Bronchial epithelial cell (primary cell): ENCODE data around the gene CD7. TPM values are rescaled to one million over a fixed set of nuclear protein-coding genes. Genes with fewer than 3 reads are reported as not detected.

Experiments used
- DNase-seq: peaks from one replicate; pipeline ENCODE4 v3.0.0-alpha.2; 2010; ENCODE audit warnings: low read depth
- FAIRE-seq: peaks from 2 replicates; lab custom pipeline; 2011; peaks lifted over from hg19 to GRCh38; lab: Jason Lieb, UNC
- H3K27me3 ChIP-seq: 2 replicates; pipeline ENCODE4 v1.5.1; 2011; ENCODE audit warnings: low read length; ENCODE audit not compliant: control insufficient read depth, insufficient read depth
- H3K36me3 ChIP-seq: 2 replicates; pipeline ENCODE4 v1.5.1; 2011; ENCODE audit warnings: low read length; ENCODE audit not compliant: control insufficient read depth, insufficient read depth
- H3K4me3 ChIP-seq: 2 replicates; pipeline ENCODE4 v1.5.1; 2011; ENCODE audit warnings: mild to moderate bottlenecking, low read depth, low read length, control low read depth
- total RNA-seq: library from RNA; depleted of rRNA; stranded (reverse); fragments of >200 nt; gene quantifications from 2 replicates; pipeline ENCODE4 v1.2.1, GENCODE V29; 2014
- TF ChIP-seq, protein P1 (sequence below): IDR thresholded peaks from 2 replicates; pipeline ENCODE4 v1.5.1; 2011; ENCODE audit warnings: mild to moderate bottlenecking, moderate library complexity, low read length, control low read depth, inconsistent platforms; ENCODE audit not compliant: insufficient read depth, severe bottlenecking

The CD7 gene
- total RNA-seq, 1 donor from 2014 or later, result not detected

- no peaks in the 10 kb centered on the region for H3K36me3 ChIP-seq
- no peak for FAIRE-seq
- H3K27me3 ChIP-seq, result peaks cover 6% of the 10 kb centered on the region
- no peak overlapping the region for H3K4me3 ChIP-seq
- TF ChIP-seq, protein P1, sequence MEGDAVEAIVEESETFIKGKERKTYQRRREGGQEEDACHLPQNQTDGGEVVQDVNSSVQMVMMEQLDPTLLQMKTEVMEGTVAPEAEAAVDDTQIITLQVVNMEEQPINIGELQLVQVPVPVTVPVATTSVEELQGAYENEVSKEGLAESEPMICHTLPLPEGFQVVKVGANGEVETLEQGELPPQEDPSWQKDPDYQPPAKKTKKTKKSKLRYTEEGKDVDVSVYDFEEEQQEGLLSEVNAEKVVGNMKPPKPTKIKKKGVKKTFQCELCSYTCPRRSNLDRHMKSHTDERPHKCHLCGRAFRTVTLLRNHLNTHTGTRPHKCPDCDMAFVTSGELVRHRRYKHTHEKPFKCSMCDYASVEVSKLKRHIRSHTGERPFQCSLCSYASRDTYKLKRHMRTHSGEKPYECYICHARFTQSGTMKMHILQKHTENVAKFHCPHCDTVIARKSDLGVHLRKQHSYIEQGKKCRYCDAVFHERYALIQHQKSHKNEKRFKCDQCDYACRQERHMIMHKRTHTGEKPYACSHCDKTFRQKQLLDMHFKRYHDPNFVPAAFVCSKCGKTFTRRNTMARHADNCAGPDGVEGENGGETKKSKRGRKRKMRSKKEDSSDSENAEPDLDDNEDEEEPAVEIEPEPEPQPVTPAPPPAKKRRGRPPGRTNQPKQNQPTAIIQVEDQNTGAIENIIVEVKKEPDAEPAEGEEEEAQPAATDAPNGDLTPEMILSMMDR, result no peak
- DNase-seq, result peak; percentile 19
Observed at GRCh38 chr17:82330322-82331239, 13.2 kb upstream of the CD7 start.

DNA sequence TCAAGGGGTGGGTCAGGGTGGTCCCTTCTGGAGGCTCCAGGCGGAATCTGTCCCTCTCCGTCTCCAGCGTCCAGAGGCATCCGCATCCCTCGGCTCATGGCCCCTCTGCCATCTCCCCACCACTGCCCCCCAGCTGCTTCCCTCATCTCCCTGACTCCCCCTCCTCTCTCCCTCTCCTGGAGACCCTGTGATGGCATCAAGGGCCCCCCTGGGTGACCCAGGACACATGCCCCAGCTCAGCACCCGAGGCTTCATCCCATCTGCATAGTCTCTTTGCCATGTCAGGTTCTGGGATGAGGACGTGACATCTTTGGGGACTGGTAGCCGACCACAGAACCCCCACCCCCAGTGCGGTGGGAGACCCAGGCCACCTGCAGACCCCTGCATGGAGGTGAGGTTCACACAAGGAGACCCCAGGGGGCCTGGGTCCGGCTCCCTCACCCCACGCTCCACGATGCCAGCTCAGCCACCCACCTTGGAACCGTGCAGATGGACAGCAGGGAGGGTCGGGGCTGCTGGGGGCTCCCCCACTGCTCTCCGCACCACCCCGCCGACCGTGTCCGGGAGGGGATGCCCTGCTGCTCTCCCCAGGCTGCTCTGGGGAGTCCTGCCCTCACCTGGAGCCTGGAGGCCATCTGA lies 12.4 kb upstream of the CD7 start:
- no peaks in the 10 kb centered on the region for H3K36me3 ChIP-seq
- H3K4me3 ChIP-seq, result no peak overlapping the region
- FAIRE-seq, result no peak
- no peak for DNase-seq
- TF ChIP-seq, protein P1, result no peak
- peaks cover 6% of the 10 kb centered on the region for H3K27me3 ChIP-seq

- FAIRE-seq, result no peak
- peaks cover 6% of the 10 kb centered on the region for H3K27me3 ChIP-seq
- H3K4me3 ChIP-seq, result no peak overlapping the region
- H3K36me3 ChIP-seq, result no peaks in the 10 kb centered on the region
- TF ChIP-seq, protein P1, result no peak
- DNase-seq, result no peak
Observed at GRCh38 chr17:82328994-82329507, 11.6 kb upstream of the CD7 start.

DNA sequence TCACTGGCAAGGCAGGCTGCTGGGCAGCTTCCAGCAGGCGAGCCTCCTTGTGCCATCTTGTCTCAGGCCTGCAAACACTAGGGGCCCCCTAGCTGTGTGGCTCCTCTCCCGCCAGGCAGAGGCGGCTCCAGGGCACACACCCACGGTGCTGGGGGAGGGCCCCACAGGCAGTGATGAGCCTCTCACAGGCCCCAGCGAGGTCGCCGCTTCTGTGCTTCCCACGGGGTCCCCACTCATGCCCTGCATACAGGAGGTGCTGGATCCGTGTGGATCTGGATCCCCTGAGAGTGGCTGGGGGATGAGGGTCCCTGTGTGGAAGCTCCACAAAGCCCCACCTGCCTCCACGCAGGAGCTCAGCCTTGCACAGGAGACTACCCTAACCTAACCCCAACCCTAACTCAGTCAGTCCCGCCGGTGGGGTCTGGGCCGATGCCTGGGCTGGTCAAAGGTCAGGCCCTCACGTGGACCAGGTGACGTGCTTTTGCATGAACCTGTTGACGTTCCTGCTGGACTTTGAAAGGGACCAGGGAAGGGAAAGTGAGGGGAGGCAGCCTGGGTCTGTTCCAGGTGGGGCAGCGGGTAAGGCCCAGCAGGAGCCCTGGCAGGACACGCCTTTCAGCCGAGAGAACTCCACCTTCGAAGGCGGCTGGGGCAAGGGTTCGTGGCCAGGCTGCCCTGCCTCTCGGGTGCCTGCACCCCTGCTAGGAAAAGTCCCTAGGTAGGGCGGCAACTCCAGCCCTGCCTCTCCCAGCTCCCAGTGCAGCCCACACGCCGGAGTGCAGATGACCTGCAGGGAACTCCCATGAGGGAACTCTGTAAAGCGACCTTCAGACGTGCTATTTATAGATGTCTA lies 11.0 kb upstream of the CD7 start:
- TF ChIP-seq, protein P1, result no peak
- FAIRE-seq (no peak), DNase-seq (no peak)
- peaks cover 6% of the 10 kb centered on the region for H3K27me3 ChIP-seq
- no peaks in the 10 kb centered on the region for H3K36me3 ChIP-seq
- no peak overlapping the region for H3K4me3 ChIP-seq

DNA sequence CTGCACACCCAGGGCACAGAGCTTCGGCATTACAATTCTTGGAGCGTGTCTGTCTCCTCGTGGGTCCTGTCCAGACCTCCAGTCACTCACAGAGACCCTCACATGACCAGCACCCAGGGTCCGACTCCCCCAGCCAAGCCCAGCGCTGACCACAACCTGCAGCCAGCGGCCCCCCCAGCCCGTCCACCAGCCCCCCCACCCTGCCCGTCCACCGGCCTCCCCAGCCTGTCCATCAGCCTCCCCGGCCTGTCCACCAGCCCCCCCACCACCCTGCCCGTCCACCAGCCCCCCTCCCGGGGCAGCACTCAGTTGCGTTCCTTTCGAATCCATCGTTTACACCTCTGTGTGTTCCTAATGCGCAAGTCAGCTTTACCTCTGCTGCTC lies 10.3 kb upstream of the CD7 start:
- Histone ChIP-seq H3K4me3 (no peak overlapping the region), H3K27me3 (peaks cover 6% of the 10 kb centered on the region), H3K36me3 (no peaks in the 10 kb centered on the region)
- TF ChIP-seq, protein P1, result no peak
- DNase-seq, result no peak
- FAIRE-seq, result no peak
